ENCODE measurements around the gene GIN1. TPM values are rescaled to one million over a fixed set of nuclear protein-coding genes. Genes with fewer than 3 reads are reported as not detected.

The GIN1 gene
- total and polyA plus RNA-seq, 7 donors, result 7.8 to 12.5 (median 11.6) TPM

DNA sequence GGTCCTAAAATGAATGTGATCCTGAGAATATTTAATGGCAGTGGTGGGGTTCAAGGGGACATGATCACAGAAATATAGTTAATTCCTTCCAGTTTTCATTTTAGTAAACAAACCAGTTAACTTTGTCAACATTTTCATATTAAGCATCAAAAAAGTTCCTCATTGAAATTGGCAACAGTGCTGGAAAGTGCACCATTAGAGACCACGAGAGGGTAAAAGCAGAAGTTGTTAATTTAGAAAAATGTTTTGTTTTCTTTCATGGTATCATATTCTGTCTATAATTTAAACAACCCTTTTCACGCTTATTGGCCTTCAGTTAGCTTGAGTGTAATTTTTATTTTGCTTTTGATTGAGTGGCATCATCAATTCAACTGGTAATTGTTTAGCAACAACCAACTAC is 11.9 kb downstream of the GIN1 start:
- Histone ChIP-seq H3K36me3 (ENCODE audit: insufficient read depth in 1 of 2, low read depth in 1 of 2) (peaks cover 0 to 31% of the 10 kb centered on the region in 2 donors), H3K27me3 (ENCODE audit: insufficient read depth in 3 of 3, low read length in 2 of 3) (no peaks in the 10 kb centered on the region), H3K27ac (no peak overlapping the region), H3K4me3 (no peak overlapping the region), H3K9me3 (no peaks in the 10 kb centered on the region), H3K4me1 (no peaks in the 10 kb centered on the region)
- ATAC-seq (no peak), DNase-seq (no peak)
- TF ChIP-seq, protein P1, sequence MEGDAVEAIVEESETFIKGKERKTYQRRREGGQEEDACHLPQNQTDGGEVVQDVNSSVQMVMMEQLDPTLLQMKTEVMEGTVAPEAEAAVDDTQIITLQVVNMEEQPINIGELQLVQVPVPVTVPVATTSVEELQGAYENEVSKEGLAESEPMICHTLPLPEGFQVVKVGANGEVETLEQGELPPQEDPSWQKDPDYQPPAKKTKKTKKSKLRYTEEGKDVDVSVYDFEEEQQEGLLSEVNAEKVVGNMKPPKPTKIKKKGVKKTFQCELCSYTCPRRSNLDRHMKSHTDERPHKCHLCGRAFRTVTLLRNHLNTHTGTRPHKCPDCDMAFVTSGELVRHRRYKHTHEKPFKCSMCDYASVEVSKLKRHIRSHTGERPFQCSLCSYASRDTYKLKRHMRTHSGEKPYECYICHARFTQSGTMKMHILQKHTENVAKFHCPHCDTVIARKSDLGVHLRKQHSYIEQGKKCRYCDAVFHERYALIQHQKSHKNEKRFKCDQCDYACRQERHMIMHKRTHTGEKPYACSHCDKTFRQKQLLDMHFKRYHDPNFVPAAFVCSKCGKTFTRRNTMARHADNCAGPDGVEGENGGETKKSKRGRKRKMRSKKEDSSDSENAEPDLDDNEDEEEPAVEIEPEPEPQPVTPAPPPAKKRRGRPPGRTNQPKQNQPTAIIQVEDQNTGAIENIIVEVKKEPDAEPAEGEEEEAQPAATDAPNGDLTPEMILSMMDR (IDR thresholded peaks at IDR 0.05), result no peak
- WGBS, 3 donors, result 48 to 89% (median 67%) methylated on average over 2 of the region's 2 CpGs
- intact Hi-C loops (cut with DNase I), result no loop called here

DNA sequence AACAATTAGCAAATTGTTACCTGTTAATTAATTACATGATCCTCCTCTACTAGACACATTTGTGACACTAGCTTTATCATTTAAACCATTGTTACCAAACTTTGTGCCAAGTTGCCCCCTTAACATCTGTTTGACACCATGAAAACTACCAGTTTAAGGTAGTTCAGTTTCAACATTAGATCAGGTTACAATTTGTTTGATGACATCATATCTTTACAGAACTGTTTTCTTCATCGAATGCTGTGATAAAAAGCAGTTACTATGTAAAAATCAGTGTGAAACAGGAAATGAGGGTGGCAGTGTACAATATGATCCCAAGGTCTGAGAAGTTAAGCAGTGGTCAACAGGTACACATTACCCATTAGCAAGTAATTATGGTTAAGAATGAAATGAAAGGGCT is 17.7 kb downstream of the GIN1 start:
- H3K27ac ChIP-seq, result no peak overlapping the region
- H3K9me3 ChIP-seq, result no peaks in the 10 kb centered on the region
- intact Hi-C loops (cut with DNase I), result no loop called here
- no peak for ATAC-seq
- H3K27me3 ChIP-seq (ENCODE audit: insufficient read depth in 3 of 3, low read length in 2 of 3), result no peaks in the 10 kb centered on the region
- DNase-seq, result no peak
- no peak overlapping the region for H3K4me3 ChIP-seq
- H3K4me1 ChIP-seq, result no peaks in the 10 kb centered on the region
- H3K36me3 ChIP-seq (ENCODE audit: insufficient read depth in 1 of 2, low read depth in 1 of 2), result peaks cover 2 to 57% of the 10 kb centered on the region in 2 donors
- WGBS, 3 donors, result 74 to 88% (median 80%) methylated on average over 1 of the region's 1 CpG
- TF ChIP-seq, protein P1 (IDR thresholded peaks at IDR 0.05), result no peak

DNA sequence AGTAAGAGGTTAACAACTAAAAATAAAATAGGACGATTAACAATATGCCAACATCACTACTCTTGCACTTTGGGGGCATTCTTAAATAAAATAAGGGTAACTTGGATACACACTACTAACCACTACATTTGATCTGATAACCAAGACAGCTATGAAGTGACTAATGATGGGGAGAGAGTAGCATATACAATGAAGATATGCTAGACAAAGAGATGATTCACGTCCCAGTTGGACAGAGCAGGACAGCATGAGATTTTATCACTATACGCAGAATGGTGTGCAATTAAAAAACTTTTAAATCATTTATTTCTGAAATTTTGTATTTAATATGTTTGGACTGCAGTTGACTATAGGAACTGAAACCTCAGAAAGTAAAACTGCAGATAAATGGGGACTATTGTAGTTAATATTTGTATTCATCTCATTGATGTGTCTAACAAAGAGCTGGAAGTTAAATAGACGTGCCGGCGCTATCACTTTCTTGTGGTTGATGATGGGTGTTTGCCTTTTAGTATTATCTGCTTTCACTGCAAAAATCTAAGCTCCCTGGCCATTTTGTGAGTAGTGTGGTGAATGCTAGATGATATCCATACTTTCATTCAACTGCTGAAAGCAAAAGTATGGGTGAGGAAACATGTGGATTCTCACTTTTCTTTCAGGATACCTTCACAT is 18.7 kb downstream of the GIN1 start:
- Histone ChIP-seq H3K9me3 (no peaks in the 10 kb centered on the region), H3K4me1 (no peaks in the 10 kb centered on the region), H3K27me3 (ENCODE audit: insufficient read depth in 3 of 3, low read length in 2 of 3) (no peaks in the 10 kb centered on the region), H3K4me3 (no peak overlapping the region), H3K36me3 (ENCODE audit: insufficient read depth in 1 of 2, low read depth in 1 of 2) (peaks cover 2 to 57% of the 10 kb centered on the region in 2 donors), H3K27ac (no peak overlapping the region)
- WGBS, 3 donors, result 95 to 98% (median 95%) methylated on average over 6 of the region's 6 CpGs
- TF ChIP-seq, protein P1 (IDR thresholded peaks at IDR 0.05), result no peak
- DNase-seq, result no peak
- intact Hi-C loops (cut with DNase I), result no loop called here
- no peak for ATAC-seq

DNA sequence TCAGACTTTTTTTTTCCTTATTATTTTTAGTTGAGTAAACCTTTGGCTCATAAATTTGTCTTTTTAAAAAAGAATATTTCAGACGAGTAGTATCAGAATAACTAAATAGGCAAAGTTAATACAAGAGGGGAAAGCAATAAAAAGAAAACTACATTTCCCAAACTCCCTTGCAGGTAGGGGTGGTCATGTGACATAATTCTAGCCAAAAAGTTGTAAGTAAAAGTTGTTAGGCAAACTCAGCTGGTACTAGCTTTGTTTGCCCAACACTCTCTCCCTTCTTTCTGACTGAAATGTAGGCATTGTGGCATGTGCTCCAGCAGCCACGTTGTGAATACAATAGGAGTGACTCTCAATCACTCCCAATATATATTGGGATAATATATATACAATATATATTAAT is 20.9 kb downstream of the GIN1 start:
- Histone ChIP-seq H3K36me3 (ENCODE audit: insufficient read depth in 1 of 2, low read depth in 1 of 2) (peaks cover 2 to 69% of the 10 kb centered on the region in 2 donors), H3K9me3 (no peaks in the 10 kb centered on the region), H3K27me3 (ENCODE audit: insufficient read depth in 3 of 3, low read length in 2 of 3) (no peaks in the 10 kb centered on the region), H3K4me3 (no peak overlapping the region), H3K4me1 (no peaks in the 10 kb centered on the region), H3K27ac (no peak overlapping the region)
- intact Hi-C loops (cut with DNase I), result no loop called here
- ATAC-seq (no peak), DNase-seq (no peak)
- WGBS, 3 donors, result 69 to 74% (median 72%) methylated on average over 2 of the region's 2 CpGs
- TF ChIP-seq, protein P1 (IDR thresholded peaks at IDR 0.05), result no peak

DNA sequence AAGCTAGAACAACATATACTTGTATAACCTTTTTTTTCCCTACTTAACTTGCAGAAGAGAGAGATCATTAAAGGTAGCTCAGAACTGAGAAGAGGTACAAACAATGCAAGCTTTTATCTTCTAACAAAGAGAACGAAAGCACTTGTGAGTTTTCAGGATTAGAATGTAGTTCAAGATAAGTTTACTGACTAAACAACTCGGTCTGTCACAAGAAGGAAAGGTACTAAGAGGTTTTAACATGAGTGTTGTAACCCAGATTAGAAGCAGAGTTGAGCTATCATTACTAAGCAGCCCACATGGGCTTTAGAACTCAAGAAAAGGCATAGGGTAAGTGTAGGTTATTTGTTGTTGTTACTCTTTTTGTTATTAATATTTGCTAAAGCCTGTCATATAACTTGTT is 25.2 kb downstream of the GIN1 start:
- TF ChIP-seq, protein P1 (IDR thresholded peaks at IDR 0.05), result no peak
- ATAC-seq (no peak), DNase-seq (no peak)
- peaks cover 0 to 57% of the 10 kb centered on the region in 2 donors for H3K36me3 ChIP-seq (ENCODE audit: insufficient read depth in 1 of 2, low read depth in 1 of 2)
- no peaks in the 10 kb centered on the region for H3K4me1 ChIP-seq
- H3K27ac ChIP-seq, result no peak overlapping the region
- no peaks in the 10 kb centered on the region for H3K9me3 ChIP-seq
- intact Hi-C loops (cut with DNase I), result no loop called here
- H3K4me3 ChIP-seq, result no peak overlapping the region
- 83 to 90% (median 89%) methylated on average over 2 of the region's 2 CpGs for WGBS, 3 donors
- H3K27me3 ChIP-seq (ENCODE audit: insufficient read depth in 3 of 3, low read length in 2 of 3), result no peaks in the 10 kb centered on the region

All from psoas muscle (tissue), 8 donors.